ENCODE results near the gene ARHGAP25.

The ARHGAP25 gene

GRCh38 chr2:68837164-68837860, 102.7 kb downstream of the ARHGAP25 start:
- DNase-seq = no peak

DNA sequence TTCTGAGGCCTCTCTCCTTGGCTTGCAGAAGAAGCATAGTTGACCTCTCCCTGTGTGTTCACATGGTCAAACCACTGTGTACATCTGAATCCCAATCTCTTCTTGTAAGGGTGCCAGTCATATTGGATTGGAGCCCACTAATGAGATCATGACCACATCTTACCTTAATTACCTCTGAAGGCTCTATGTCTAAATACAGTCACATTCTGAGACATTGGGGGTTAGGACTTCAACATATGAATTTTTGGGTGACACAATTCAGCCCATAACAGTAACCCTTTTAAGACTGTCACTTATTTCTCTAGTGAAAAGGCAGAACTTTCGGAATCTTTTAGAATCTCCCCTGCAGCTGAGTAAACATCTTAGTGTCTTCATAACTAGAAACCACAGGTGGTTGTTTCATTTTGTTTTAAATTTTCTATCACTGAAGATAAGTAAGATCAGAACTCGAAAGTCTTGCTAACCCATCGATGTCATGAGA, 103.3 kb downstream of the ARHGAP25 start:
- DNase-seq = no peak

- DNase-seq = no peak
Observed at GRCh38 chr2:68838641-68839040, 104.0 kb downstream of the ARHGAP25 start.

DNA sequence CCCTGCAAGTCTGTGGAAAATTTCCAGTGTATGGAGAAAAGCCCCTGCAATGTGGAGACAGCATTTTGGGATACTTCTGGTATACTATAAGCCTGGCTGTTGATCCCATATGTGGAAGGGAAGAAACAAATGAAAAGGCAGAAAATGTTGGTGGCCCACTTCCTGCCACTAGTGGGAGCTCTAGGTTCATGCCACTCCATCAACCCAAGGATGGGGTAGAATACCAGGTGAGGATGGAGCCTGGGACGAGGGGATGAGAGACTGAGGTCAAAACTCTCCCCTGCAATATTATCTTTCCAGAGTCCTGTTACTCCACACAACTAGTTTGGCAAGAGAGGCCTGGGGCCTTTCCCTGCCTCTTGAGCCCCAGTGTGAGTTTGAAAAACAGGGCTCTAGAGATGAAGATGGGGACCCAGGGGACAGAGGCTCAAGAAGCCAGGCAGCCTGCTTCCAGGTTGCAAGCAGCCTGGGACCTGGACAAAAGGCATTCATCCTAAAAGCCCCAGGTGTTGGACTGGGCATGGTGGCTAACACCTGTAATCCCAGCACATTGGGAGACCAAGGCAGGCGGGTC, 104.7 kb downstream of the ARHGAP25 start:
- DNase-seq = no peak

DNA sequence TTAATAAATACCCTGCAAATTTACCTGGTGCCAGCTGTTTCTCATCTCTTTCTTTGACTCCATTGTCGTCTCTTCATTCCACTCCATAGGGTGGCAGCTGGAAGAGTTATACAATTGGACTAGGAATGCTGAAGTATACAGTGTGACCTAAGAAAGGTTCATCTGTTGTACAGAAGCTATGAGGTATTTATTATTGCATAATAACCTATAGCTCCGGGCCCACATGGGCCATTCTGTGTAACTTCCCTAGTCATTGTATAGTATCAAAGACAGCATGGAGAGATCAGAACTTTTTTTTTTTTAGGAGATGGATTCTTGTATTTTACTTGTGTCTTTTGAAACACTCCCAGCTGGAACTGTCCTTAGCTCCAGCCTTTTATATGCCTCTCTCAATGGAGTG, 110.4 kb downstream of the ARHGAP25 start:
- no peak for DNase-seq

- no peak for DNase-seq
Observed at GRCh38 chr2:68846091-68846490, 111.5 kb downstream of the ARHGAP25 start.

GRCh38 chr2:68847751-68848150, 113.1 kb downstream of the ARHGAP25 start:
- DNase-seq = no peak

- DNase-seq = no peak
Observed at GRCh38 chr2:68849579-68850030, 115.0 kb downstream of the ARHGAP25 start.

GRCh38 chr2:68850524-68850923, 115.9 kb downstream of the ARHGAP25 start:
- no peak for DNase-seq

- DNase-seq = no peak
Observed at GRCh38 chr2:68853035-68853434, 118.4 kb downstream of the ARHGAP25 start.

DNA sequence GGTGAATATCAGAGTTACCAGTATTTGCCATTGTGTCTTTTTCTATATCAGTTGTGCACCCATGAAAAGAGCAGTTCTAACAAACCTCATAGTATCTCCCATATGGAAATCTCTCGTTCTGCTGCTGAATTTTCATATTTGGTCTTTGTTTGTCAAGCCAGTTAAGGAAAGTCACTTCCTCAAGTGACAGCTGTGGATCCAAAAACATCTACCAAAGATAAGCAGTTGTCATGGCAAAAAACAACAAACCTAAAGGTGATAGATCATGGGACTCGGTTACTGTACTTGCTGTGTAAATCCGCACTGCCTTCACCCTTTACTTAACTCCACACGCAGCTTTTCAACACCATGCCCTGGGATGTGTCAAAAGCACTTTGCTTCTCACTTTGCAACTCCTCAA, 119.3 kb downstream of the ARHGAP25 start:
- DNase-seq = no peak

- DNase-seq = no peak
Observed at GRCh38 chr2:68854476-68854875, 119.9 kb downstream of the ARHGAP25 start.

- DNase-seq = no peak
Observed at GRCh38 chr2:68855550-68855949, 120.9 kb downstream of the ARHGAP25 start.

- no peak for DNase-seq
Observed at GRCh38 chr2:68857202-68857845, 122.7 kb downstream of the ARHGAP25 start.

GRCh38 chr2:68857855-68858456, 123.3 kb downstream of the ARHGAP25 start:
- DNase-seq = no peak

DNA sequence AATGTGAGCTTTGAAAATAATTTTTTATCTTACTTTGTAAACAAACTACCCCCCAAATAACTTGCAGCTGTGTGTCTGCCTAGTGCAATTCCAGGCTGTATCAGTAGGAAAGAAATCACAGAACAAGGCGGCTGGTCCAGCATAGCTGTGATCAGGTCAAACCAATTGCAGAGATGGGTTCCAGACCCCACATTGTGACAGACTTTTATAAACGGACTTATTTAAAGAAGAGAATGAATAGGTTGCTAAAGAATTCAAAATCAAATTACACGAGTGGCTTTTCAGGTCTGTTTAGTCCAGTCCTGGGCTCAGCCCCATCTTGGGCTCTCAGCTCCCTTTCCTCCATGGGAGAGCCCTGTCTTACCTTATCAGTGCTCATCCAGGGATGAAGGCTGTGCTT, 125.5 kb downstream of the ARHGAP25 start:
- no peak for DNase-seq

GRCh38 chr2:68861330-68861729, 126.7 kb downstream of the ARHGAP25 start:
- DNase-seq = no peak

GRCh38 chr2:68862889-68863288, 128.3 kb downstream of the ARHGAP25 start:
- DNase-seq = no peak

GRCh38 chr2:68863996-68864395, 129.4 kb downstream of the ARHGAP25 start:
- DNase-seq = no peak

GRCh38 chr2:68865108-68865507, 130.5 kb downstream of the ARHGAP25 start:
- no peak for DNase-seq

DNA sequence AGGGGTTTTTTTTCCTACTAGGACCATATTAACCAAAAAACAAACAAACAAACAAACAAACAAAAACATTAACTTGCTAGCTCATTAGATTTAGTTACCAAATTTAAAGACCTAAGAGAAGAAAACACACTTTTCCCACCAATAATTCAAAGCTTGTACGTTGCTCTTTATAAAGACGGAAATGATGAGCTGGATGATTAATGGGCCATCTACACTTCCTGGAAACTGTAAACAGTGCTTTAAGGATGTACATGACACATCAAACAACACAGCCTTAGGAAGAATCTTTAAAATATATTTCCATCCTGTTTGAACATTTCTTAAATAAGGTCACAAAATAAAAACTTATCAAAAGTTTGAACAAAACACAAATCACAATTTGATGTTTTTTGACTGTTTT, 135.6 kb downstream of the ARHGAP25 start:
- DNase-seq = peak; percentile 19

DNA sequence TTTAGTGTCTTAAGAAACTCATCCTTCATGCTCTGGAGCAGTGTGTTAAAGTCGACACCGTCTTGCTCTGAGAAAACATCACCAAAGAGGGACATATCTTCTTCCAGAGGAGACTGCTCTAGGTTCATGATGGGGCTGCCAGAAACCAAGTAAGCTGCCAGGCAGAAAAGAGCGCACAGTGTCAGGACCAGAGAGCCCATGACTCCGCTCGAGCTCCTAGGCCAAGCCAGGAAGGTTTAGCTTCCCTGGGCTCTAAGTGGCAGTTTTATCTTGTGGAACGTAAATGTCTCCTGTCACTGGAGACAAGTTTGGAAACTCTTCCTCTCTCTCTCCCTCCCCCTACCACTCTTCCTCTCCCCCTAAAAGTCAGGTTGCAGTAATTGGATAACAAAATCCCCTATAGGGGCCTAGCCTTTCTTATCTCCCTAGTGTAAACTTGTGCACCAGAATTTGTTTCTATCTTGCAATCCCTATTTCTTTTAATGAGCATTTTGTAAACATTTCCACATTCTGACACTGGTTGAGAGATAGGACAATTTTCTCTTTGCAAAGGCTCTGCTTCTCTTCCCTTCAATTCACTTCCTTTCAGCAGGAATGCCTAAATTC, 136.7 kb downstream of the ARHGAP25 start, which contains the start of gene BMP10:
TSS of gene BMP10 (minus strand) at position 239 of the 606 bp plus-strand sequence. CDS start at position 200, 39 bp downstream.
- no peak for DNase-seq
